Stimulated activated CD4-positive, alpha-beta T cell treated with anti-CD3 and anti-CD28 coated beads, Interleukin-2, amount 100 ng/mL, for 48 hours (primary cell): ENCODE results near the gene CMTR1.
A peak's percentile ranks its signal among the peaks of the same experiment; 100 is the strongest.

Experiments used
- DNase-seq, 2 donors: peaks; one replicate each; pipeline ENCODE4 v3.0.0-alpha.2; 2020

Gene CMTR1

GRCh38 chr6:37514321-37514771, 81.3 kb downstream of the CMTR1 start:
- DNase-seq: no peak

- DNase-seq: no peak
These were observed 81.8 kb downstream of the CMTR1 start for GRCh38 chr6:37514837-37515236.

GRCh38 chr6:37515712-37516075, 82.7 kb downstream of the CMTR1 start:
- no peak for DNase-seq

GRCh38 chr6:37516076-37516919, 83.3 kb downstream of the CMTR1 start:
- peak; percentile 65 to 82 for DNase-seq

- no peak for DNase-seq
These were observed 83.9 kb downstream of the CMTR1 start for GRCh38 chr6:37516920-37517405.

GRCh38 chr6:37517411-37517812, 84.4 kb downstream of the CMTR1 start:
- DNase-seq: peak; percentile 60 to 62

GRCh38 chr6:37518116-37518515, 85.1 kb downstream of the CMTR1 start:
- DNase-seq: no peak

GRCh38 chr6:37519461-37519860, 86.4 kb downstream of the CMTR1 start:
- no peak for DNase-seq

GRCh38 chr6:37520926-37521325, 87.9 kb downstream of the CMTR1 start:
- DNase-seq: no peak

- DNase-seq: no peak
These were observed 88.7 kb downstream of the CMTR1 start for GRCh38 chr6:37521674-37522073.

- DNase-seq: no peak
These were observed 89.8 kb downstream of the CMTR1 start for GRCh38 chr6:37522836-37523235.

GRCh38 chr6:37523412-37523811, 90.4 kb downstream of the CMTR1 start:
- DNase-seq: no peak

GRCh38 chr6:37524025-37524969, 91.3 kb downstream of the CMTR1 start:
- no peak for DNase-seq

- no peak for DNase-seq
These were observed 91.9 kb downstream of the CMTR1 start for GRCh38 chr6:37524970-37525318.

- no peak for DNase-seq
These were observed 92.7 kb downstream of the CMTR1 start for GRCh38 chr6:37525460-37526357.

- no peak for DNase-seq
These were observed 95.5 kb downstream of the CMTR1 start for GRCh38 chr6:37528541-37528940.

GRCh38 chr6:37530297-37530696, 97.3 kb downstream of the CMTR1 start:
- no peak for DNase-seq

GRCh38 chr6:37531026-37531425, 98.0 kb downstream of the CMTR1 start:
- no peak for DNase-seq
